Spinal cord (tissue), 10 donors: ENCODE measurements around the gene TBC1D22A. TPM values are rescaled to one million over a fixed set of nuclear protein-coding genes. Genes with fewer than 3 reads are reported as not detected.

Source experiments
- DNase-seq, 6 donors: peaks; one replicate each; pipeline versions ENCODE4 v3.0.0 to v3.0.0-alpha.2; 2013 to 2015; ENCODE audit warnings: low spot score in 6 of 6, low read depth in 4 of 6
- H3K27ac ChIP-seq: one replicate; pipeline ENCODE4 v1.5.1; 2013; ENCODE audit warnings: low read depth, low read length, control low read depth
- H3K27me3 ChIP-seq: one replicate; pipeline ENCODE4 v1.6.1; 2013; ENCODE audit warnings: low read length; ENCODE audit not compliant: control insufficient read depth, insufficient read depth
- H3K36me3 ChIP-seq: one replicate; pipeline ENCODE4 v1.6.1; 2013; ENCODE audit warnings: low read length; ENCODE audit not compliant: control insufficient read depth, insufficient read depth
- H3K4me1 ChIP-seq: one replicate; pipeline ENCODE4 v1.6.1; 2013; ENCODE audit warnings: low read length; ENCODE audit not compliant: control insufficient read depth, insufficient read depth
- H3K4me3 ChIP-seq: one replicate; pipeline ENCODE4 v1.5.1; 2013; ENCODE audit warnings: low read depth, low read length, control low read depth
- H3K9me3 ChIP-seq: one replicate; pipeline ENCODE4 v1.6.1; 2013; ENCODE audit warnings: low read length; ENCODE audit not compliant: control insufficient read depth, insufficient read depth
- WGBS: methylation state at CpG from one replicate; pipeline ENCODE4 v1.1.5; 2013; ENCODE audit warnings: missing lambda C conversion rate; ENCODE audit not compliant: insufficient coverage; 5-methylcytosine and 5-hydroxymethylcytosine counted together
- polyA plus RNA-seq, 2 donors: library from polyadenylated mRNA; unstranded; fragments of 120-200 nt; gene quantifications; one replicate each; pipeline ENCODE4 v1.2.1, GENCODE V29; 2013; ENCODE audit not compliant: insufficient read length in 2 of 2
- total RNA-seq, 2 donors: library from RNA; depleted of rRNA in 1 of 2; stranded (reverse); fragments of 120-200 nt in 1 of 2; fragments of >200 nt in 1 of 2; gene quantifications; one replicate each; pipeline versions ENCODE4 v1.2.3 to v1.2.4, GENCODE V29; 2013 to 2014
- donor health status: healthy.

TBC1D22A gene
- total and polyA plus RNA-seq, 4 donors = 7.1 to 14.6 (median 10.8) TPM

DNA sequence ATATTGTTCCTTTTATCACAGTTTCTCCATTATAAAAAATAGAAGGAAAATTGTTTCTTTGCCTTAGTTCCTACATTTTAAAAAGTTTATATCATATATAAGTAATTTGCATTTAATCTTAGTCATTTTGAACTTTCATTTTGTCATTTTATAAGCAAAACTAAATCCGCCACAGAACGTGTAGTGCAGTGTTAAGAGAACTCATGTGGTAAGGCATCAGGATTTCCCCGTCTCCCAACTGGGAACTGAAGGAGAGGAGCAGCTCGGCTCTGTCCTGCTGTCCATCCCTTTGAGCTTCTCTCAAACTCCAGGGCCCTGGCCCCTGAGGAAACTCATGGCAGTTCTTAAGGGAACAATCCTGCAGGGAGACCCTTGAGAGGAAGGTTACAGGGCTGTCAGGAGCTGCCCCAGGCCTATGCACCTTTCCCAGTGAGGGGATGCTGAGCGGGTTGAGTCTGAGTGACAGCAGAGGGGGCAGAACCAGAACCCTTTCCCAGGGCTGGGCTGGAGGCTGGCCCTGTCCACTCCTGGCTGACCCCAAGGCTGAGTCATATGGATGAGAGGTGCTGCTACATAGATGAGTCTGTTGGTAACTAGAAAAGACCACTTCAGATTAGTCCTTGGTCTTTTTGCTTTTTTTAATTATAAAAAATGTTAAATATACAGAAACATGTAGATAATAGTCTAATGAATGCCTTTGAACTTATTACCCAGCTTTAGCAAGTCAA, 333.1 kb downstream of the TBC1D22A start:
- no peak overlapping the region for H3K27ac ChIP-seq
- no peak overlapping the region for H3K4me3 ChIP-seq
- H3K4me1 ChIP-seq = peaks cover 25% of the 10 kb centered on the region
- DNase-seq = no peak
- no peaks in the 10 kb centered on the region for H3K27me3 ChIP-seq
- H3K36me3 ChIP-seq = peaks cover 2% of the 10 kb centered on the region
- 63% methylated on average over 3 of the region's 5 CpGs for WGBS
- no peaks in the 10 kb centered on the region for H3K9me3 ChIP-seq

DNA sequence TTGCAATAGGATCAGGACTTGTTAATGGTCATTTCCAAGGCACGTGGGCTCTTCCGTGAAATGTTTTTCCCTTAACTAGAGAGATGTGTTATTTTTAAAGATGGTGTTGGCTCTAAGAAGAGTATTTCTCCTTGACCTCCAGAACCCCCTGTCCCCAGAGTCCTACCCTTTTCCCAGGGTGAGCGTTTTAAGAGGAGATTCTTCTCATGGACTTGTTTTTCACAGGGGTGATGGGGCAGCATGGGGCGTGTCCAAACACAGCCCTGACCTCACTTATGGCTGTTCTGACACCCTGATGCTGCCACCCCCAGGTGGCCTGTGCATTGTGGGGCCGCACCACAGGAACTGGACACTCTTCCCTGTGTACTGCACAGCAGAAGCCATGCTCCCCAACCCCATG, 335.7 kb downstream of the TBC1D22A start:
- H3K9me3 ChIP-seq = no peaks in the 10 kb centered on the region
- no peaks in the 10 kb centered on the region for H3K27me3 ChIP-seq
- H3K4me3 ChIP-seq = no peak overlapping the region
- no peak for DNase-seq
- H3K36me3 ChIP-seq = peaks cover 2% of the 10 kb centered on the region
- 100% methylated on average over 2 of the region's 5 CpGs for WGBS
- peaks cover 13% of the 10 kb centered on the region for H3K4me1 ChIP-seq
- no peak overlapping the region for H3K27ac ChIP-seq

DNA sequence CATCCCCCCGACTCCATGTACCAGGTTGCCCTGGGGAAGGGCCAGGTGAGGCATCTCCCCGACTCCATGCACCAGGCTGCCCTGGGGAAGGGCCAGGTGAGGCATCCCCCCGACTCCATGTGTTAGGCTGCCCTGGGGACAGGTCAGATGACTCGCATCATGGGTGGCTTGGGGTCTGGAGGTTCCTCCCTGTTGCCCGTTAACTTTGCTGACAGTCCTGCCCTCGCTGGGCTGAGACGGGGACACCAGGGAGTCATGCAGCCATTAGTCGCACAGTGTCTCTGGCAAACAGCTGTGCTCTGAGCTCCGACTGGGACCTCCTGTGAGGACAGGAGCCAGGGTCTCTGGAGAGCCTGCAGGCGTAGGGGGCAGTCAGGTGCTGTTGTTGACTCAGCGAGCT, 336.1 kb downstream of the TBC1D22A start:
- H3K27me3 ChIP-seq = no peaks in the 10 kb centered on the region
- DNase-seq = no peak
- no peak overlapping the region for H3K27ac ChIP-seq
- peaks cover 10% of the 10 kb centered on the region for H3K4me1 ChIP-seq
- 86% methylated on average over 11 of the region's 11 CpGs for WGBS
- no peaks in the 10 kb centered on the region for H3K9me3 ChIP-seq
- no peak overlapping the region for H3K4me3 ChIP-seq
- peaks cover 2% of the 10 kb centered on the region for H3K36me3 ChIP-seq

DNA sequence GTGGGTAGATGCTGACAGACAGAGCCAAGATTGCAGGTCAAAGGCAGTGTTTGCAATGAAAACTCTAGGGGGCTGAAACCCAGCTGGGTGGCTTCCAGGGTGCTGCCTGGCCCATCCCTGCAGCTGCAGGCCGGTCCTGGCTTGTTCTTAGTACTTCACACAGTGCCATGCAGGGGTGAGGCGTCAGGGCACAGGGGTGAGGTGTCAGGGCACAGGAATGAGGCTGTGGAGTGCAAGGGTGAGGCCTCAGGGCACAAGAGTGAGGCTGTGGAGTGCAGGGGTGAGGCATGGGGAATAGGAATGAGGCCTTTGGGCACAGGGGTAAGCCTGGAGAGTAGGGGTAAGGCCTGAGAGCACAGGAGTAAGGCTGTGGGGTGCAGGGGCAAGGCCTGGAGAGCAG, 337.6 kb downstream of the TBC1D22A start:
- no peak for DNase-seq
- Histone ChIP-seq H3K4me1 (peaks cover 10% of the 10 kb centered on the region), H3K27me3 (no peaks in the 10 kb centered on the region), H3K4me3 (no peak overlapping the region), H3K9me3 (no peaks in the 10 kb centered on the region), H3K36me3 (peaks cover 2% of the 10 kb centered on the region), H3K27ac (no peak overlapping the region)
- 85% methylated on average over 2 of the region's 2 CpGs for WGBS

DNA sequence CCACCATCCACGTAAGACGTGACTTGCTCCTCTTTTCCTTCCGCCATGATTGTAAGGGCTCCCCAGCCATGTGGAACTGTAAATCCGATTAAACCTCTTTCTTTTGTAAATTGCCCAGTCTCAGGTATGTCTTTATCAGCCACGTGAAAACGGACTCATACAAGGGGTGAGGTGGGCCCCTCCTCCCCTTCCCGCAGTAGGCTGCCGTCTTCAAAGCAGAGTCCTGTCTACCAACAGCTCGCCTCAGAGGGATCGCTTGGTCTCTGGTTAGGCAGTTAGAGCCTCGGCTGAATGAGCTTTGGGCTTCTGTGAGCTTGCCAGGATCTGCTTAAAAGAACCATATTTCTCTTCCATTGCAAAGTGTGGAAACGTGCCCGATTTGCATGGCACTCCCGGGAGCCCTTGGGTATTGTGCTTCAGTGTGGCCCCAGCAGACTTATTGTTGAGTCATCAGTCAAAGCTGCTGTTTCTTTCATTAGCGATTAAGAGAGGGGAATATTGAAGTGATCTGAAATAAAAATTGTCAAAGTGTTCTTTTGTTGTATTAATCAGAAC, 338.3 kb downstream of the TBC1D22A start:
- DNase-seq = peak in 2 of 6 donors; percentile 32 to 75
- Histone ChIP-seq H3K36me3 (peaks cover 2% of the 10 kb centered on the region), H3K9me3 (no peaks in the 10 kb centered on the region), H3K4me1 (peaks cover 10% of the 10 kb centered on the region), H3K27ac (no peak overlapping the region), H3K4me3 (no peak overlapping the region), H3K27me3 (no peaks in the 10 kb centered on the region)
- WGBS = 61% methylated on average over 14 of the region's 15 CpGs

DNA sequence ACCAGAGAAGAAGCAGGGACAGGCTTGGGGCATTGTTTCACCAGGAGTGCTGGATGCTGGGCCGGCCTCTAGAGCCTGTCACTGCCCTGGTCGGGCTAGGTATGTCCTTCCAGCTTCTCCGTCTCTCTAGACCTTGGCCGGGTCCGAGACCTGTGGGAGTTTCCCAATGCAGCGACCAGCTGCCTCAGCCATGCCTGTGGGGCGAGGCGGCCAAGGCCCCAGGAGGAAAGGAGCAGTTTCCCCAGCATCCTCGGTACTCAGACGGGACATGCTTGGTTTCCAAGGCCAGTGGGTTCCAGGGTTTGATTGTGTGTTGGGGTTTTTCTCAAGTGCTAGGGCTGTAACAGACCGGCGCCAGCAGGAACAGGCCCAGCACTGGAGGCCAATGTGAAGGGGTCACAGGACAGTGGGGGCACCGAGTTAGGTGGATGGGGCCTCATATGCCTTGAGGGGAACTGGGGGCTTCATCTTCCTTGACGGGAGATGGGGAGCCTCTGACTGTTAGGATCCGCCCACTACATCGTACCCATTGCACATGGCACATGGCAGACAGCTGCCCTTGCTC, 339.0 kb downstream of the TBC1D22A start:
- peaks cover 10% of the 10 kb centered on the region for H3K4me1 ChIP-seq
- DNase-seq = no peak
- 94% methylated on average over 14 of the region's 16 CpGs for WGBS
- no peak overlapping the region for H3K27ac ChIP-seq
- H3K36me3 ChIP-seq = peaks cover 2% of the 10 kb centered on the region
- no peaks in the 10 kb centered on the region for H3K27me3 ChIP-seq
- H3K9me3 ChIP-seq = no peaks in the 10 kb centered on the region
- no peak overlapping the region for H3K4me3 ChIP-seq

DNA sequence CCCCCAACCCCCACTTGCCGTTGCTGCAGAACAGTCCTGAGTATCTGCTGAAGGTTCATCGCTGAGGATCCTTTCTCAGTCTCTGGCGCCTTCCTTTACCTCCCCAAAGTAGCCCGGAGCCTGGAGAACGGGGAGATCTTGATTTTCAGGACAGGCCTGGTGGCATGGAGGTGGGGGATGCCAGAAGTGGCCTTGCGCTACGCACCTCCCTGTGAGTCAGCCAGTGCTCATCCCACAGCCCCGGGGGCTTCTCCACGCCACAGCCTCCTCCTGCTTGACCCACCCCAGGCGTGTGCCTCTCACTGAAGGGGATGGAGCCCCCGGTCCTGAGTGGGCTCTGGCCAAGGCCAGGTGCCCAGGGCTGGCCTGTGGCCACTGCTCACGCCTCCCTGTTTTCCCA, 339.6 kb downstream of the TBC1D22A start:
- Histone ChIP-seq H3K27me3 (no peaks in the 10 kb centered on the region), H3K9me3 (no peaks in the 10 kb centered on the region), H3K36me3 (peaks cover 2% of the 10 kb centered on the region), H3K27ac (no peak overlapping the region), H3K4me1 (peaks cover 10% of the 10 kb centered on the region), H3K4me3 (no peak overlapping the region)
- WGBS = 97% methylated on average over 8 of the region's 12 CpGs
- DNase-seq = no peak

DNA sequence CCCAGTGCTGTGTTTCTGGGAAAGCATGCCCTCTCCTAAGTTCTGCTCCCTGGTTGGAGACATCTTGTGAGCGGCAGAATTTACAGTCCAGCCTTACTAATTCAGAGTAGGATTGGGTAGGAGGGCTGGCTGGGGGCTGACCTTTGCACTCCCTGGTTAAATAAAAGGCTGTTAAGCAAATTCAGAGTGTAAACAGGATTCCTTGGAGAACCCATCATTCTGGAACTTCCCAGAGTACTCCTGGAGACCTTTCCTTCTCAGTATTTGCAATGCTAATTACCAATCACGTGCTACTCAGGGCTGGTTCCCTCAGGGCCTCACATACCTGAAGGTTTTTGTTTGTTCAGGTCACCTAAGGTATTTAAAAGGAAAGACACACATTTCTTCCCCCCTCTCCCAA, 340.2 kb downstream of the TBC1D22A start:
- DNase-seq = no peak
- Histone ChIP-seq H3K4me1 (peaks cover 10% of the 10 kb centered on the region), H3K9me3 (no peaks in the 10 kb centered on the region), H3K36me3 (peaks cover 2% of the 10 kb centered on the region), H3K4me3 (no peak overlapping the region), H3K27ac (no peak overlapping the region), H3K27me3 (no peaks in the 10 kb centered on the region)
- no CpG with 5 or more reads among the region's 2 CpGs for WGBS

DNA sequence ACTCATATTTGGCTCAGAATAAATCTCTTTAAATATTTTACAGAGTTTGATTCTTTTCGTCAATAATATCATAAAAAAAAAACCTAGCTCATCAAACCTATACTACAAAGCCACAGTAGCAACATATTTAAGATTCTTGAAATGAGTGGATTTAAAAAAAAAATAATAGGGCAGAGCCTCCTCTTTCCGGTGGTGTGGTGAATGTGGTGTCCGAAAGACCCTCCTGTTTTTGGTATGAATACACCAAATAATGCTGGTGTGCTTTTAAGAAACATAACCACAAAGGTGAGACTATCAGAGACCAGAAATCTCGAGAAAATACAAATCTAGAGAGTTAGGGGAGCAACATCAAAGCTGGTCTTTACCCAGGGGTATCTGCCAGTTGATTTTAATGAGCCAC, 342.6 kb downstream of the TBC1D22A start:
- Histone ChIP-seq H3K36me3 (no peaks in the 10 kb centered on the region), H3K27ac (no peak overlapping the region), H3K27me3 (no peaks in the 10 kb centered on the region), H3K9me3 (no peaks in the 10 kb centered on the region), H3K4me1 (peaks cover 7% of the 10 kb centered on the region), H3K4me3 (no peak overlapping the region)
- 100% methylated on average over 3 of the region's 4 CpGs for WGBS
- DNase-seq = no peak

DNA sequence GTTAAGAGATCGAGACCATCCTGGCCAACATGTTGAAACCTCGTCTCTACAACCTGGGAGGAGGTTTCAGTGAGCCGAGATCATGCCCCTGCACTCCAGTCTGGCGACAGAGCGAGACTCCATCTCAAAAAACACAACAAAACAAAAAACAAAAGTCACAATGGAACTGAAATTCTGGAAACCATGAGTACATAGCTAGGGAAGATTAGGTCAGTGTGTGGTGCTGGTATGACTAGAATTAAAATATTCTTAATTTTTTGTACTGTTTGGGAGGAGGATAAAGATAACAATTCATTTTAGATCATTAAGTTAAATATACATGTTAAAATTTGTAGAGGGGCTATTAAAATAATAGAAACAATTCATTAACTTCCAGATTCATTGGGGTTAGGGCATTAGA, 344.4 kb downstream of the TBC1D22A start:
- Histone ChIP-seq H3K27ac (no peak overlapping the region), H3K4me3 (no peak overlapping the region), H3K36me3 (peaks cover 2% of the 10 kb centered on the region), H3K9me3 (no peaks in the 10 kb centered on the region), H3K27me3 (no peaks in the 10 kb centered on the region), H3K4me1 (peaks cover 7% of the 10 kb centered on the region)
- DNase-seq = no peak
- no CpG with 5 or more reads among the region's 5 CpGs for WGBS
